ENCODE results near the gene BSND. TPM values are rescaled to one million over a fixed set of nuclear protein-coding genes. Genes with fewer than 3 reads are reported as not detected.

The BSND gene
- total RNA-seq, 1 experiment from 2014 or later = not detected

GRCh38 chr1:55061000-55061705 is 62.4 kb downstream of the BSND start:
- no peak overlapping the region for H3K4me3 ChIP-seq (ENCODE audit: low read depth, low read length)
- DNase-seq = no peak
- H3K36me3 Mint-ChIP-seq (ENCODE audit: insufficient read depth, unreplicated experiment) = peaks cover 42% of the 10 kb centered on the region
- ChIA-PET CTCF (no interaction called here), POLR2A (no interaction called here)
- H3K27me3 Mint-ChIP-seq (ENCODE audit: insufficient read depth, unreplicated experiment) = no peaks in the 10 kb centered on the region
- H3K9me3 ChIP-seq = no peaks in the 10 kb centered on the region
- BruUV-seq (replicated peaks) = no TSS peak
- H3K9me3 Mint-ChIP-seq (ENCODE audit: unreplicated experiment) = no peaks in the 10 kb centered on the region
- no peak overlapping the region for H3K27ac Mint-ChIP-seq (ENCODE audit: unreplicated experiment)
- intact Hi-C loops (cut with micrococcal nuclease; ENCODE audit: unreplicated experiment) = no loop called here
- H3K4me3 Mint-ChIP-seq (ENCODE audit: unreplicated experiment) = no peak overlapping the region
- no peaks in the 10 kb centered on the region for H3K4me1 Mint-ChIP-seq (ENCODE audit: low read depth, unreplicated experiment)
- TF ChIP-seq CTCF (IDR thresholded peaks at IDR 0.05; ENCODE audit: insufficient read depth in 1 of 2, low read depth in 1 of 2, low read length in 1 of 2, severe bottlenecking in 1 of 2, unreplicated experiment in 1 of 2) = no peak
- no peaks in the 10 kb centered on the region for H3K4me1 ChIP-seq
- no peaks in the 10 kb centered on the region for H3K27me3 ChIP-seq (replicated peaks; ENCODE audit: control insufficient read depth, insufficient read depth, low read length)
- H3K36me3 ChIP-seq (ENCODE audit: control insufficient read depth, insufficient read depth, low read length) = no peaks in the 10 kb centered on the region; the same call in 1 of the 2 replicates

Other genes with a start within 250 kb of the BSND start
- gene PARS2, start 234.4 kb upstream of the BSND start, total RNA-seq (2022) = 5.8 and 6.5 TPM in 2 replicates
- 8.8 and 9.9 TPM in 2 replicates for gene TTC22, start 197.6 kb upstream of the BSND start, total RNA-seq (2022)
- 433 and 522 TPM in 2 replicates for gene DHCR24, start 111.7 kb upstream of the BSND start, total RNA-seq (2022)
- gene TMEM61, start 18.3 kb upstream of the BSND start, total RNA-seq (2022) = 0.30 TPM in 1 of 2 replicates, not detected in the other
- 29.4 and 31.2 TPM in 2 replicates for gene PCSK9, start 40.6 kb downstream of the BSND start, total RNA-seq (2022)
- 34.7 and 36.4 TPM in 2 replicates for gene USP24, start 216.4 kb downstream of the BSND start, total RNA-seq (2022)

Data from Caco-2 (cell line).